Muscle of back (tissue), 11 donors: Measurements from ENCODE around the gene METTL25B. TPM values are rescaled to one million over a fixed set of nuclear protein-coding genes. Genes with fewer than 3 reads are reported as not detected.

ENCODE experiments used
- DNase-seq, 3 donors: peaks; one replicate each; pipeline versions ENCODE4 v3.0.0 to v3.0.0-alpha.2; 2013
- polyA plus RNA-seq, 10 donors: library from polyadenylated mRNA; unstranded; fragments of 120-200 nt; gene quantifications; one replicate each; pipeline ENCODE4 v1.2.1, GENCODE V29; 2013; ENCODE audit not compliant: insufficient read length in 10 of 10

METTL25B gene
- polyA plus RNA-seq, 10 donors = 13.7 to 27.2 (median 18.3) TPM

- no peak for DNase-seq
Observed at GRCh38 chr1:156698995-156699394, 29.3 kb upstream of the METTL25B start.

GRCh38 chr1:156700736-156701531 is 27.3 kb upstream of the METTL25B start:
- no peak for DNase-seq

GRCh38 chr1:156703336-156703735 is 24.9 kb upstream of the METTL25B start:
- peak in 1 of 3 donors; percentile 21 for DNase-seq

- DNase-seq = peak in 1 of 3 donors; percentile 26
Observed at GRCh38 chr1:156703741-156704140, 24.5 kb upstream of the METTL25B start.

GRCh38 chr1:156704166-156704711 is 24.0 kb upstream of the METTL25B start:
- DNase-seq = peak in 1 of 3 donors; percentile 50

GRCh38 chr1:156704930-156705320 is 23.3 kb upstream of the METTL25B start:
- peak in 1 of 3 donors; percentile 69 for DNase-seq

GRCh38 chr1:156705321-156705917 is 22.9 kb upstream of the METTL25B start, which contains the start of gene CRABP2:
TSS of gene CRABP2 (minus strand) at chr1:156705583. CDS start at chr1:156705446, 137 bp downstream.
- peak; percentile 68 to 95 (median 78) for DNase-seq

- peak; percentile 78 to 96 (median 89) for DNase-seq
Observed at GRCh38 chr1:156705918-156706656, 22.2 kb upstream of the METTL25B start.

- peak; percentile 82 to 97 (median 94) for DNase-seq
Observed at GRCh38 chr1:156706657-156707416, 21.4 kb upstream of the METTL25B start.

GRCh38 chr1:156707417-156708217 is 20.7 kb upstream of the METTL25B start:
- peak; percentile 68 to 94 (median 85) for DNase-seq

- no peak for DNase-seq
Observed at GRCh38 chr1:156708218-156708661, 20.0 kb upstream of the METTL25B start.

- peak in 1 of 3 donors; percentile 48 for DNase-seq
Observed at GRCh38 chr1:156709031-156709430, 19.2 kb upstream of the METTL25B start.

GRCh38 chr1:156709757-156710489 is 18.3 kb upstream of the METTL25B start:
- peak in 2 of 3 donors; percentile 63 to 70 for DNase-seq

- DNase-seq = peak in 2 of 3 donors; percentile 67 to 78
Observed at GRCh38 chr1:156711011-156711817, 17.1 kb upstream of the METTL25B start.

- no peak for DNase-seq
Observed at GRCh38 chr1:156712626-156713025, 15.6 kb upstream of the METTL25B start.

- DNase-seq = no peak
Observed at GRCh38 chr1:156714830-156715229, 13.4 kb upstream of the METTL25B start.

GRCh38 chr1:156717351-156717750 is 10.9 kb upstream of the METTL25B start:
- no peak for DNase-seq

GRCh38 chr1:156721131-156721530 is 7.1 kb upstream of the METTL25B start:
- DNase-seq = no peak

- no peak for DNase-seq
Observed at GRCh38 chr1:156721535-156721934, 6.7 kb upstream of the METTL25B start.
